HG03280 (cell line): ENCODE measurements around the gene PACSIN1.

Source experiments
- ATAC-seq: cut with Tn5 transposase; IDR thresholded peaks from one replicate; pipeline ENCODE4 v1.9.1; 2021; ENCODE audit warnings: mild to moderate bottlenecking, moderate library complexity; ENCODE audit not compliant: unreplicated experiment

The PACSIN1 gene

GRCh38 chr6:34543421-34543820, 77.5 kb downstream of the PACSIN1 start:
- ATAC-seq, result no peak

GRCh38 chr6:34544052-34544604, 78.3 kb downstream of the PACSIN1 start:
- ATAC-seq, result no peak

- ATAC-seq, result no peak
Measured at GRCh38 chr6:34544776-34545471, 79.0 kb downstream of the PACSIN1 start.

- ATAC-seq, result no peak
Measured at GRCh38 chr6:34546551-34547321, 80.9 kb downstream of the PACSIN1 start.

- no peak for ATAC-seq
Measured at GRCh38 chr6:34547701-34548644, 82.1 kb downstream of the PACSIN1 start.

GRCh38 chr6:34549026-34549803, 83.3 kb downstream of the PACSIN1 start:
- ATAC-seq, result no peak

- ATAC-seq, result no peak
Measured at GRCh38 chr6:34549804-34550202, 83.9 kb downstream of the PACSIN1 start.

- ATAC-seq, result no peak
Measured at GRCh38 chr6:34551720-34552119, 85.8 kb downstream of the PACSIN1 start.

GRCh38 chr6:34552620-34553019, 86.7 kb downstream of the PACSIN1 start:
- ATAC-seq, result no peak

- no peak for ATAC-seq
Measured at GRCh38 chr6:34553146-34553545, 87.3 kb downstream of the PACSIN1 start.

GRCh38 chr6:34553750-34554149, 87.9 kb downstream of the PACSIN1 start:
- ATAC-seq, result no peak

GRCh38 chr6:34554291-34555006, 88.6 kb downstream of the PACSIN1 start:
- no peak for ATAC-seq

- ATAC-seq, result no peak
Measured at GRCh38 chr6:34555007-34555322, 89.1 kb downstream of the PACSIN1 start.

GRCh38 chr6:34555328-34555727, 89.5 kb downstream of the PACSIN1 start:
- ATAC-seq, result no peak

GRCh38 chr6:34556031-34556471, 90.2 kb downstream of the PACSIN1 start, which contains the start of gene SPDEF:
Gene SPDEF (minus strand): TSS chr6:34556329. CDS start chr6:34544455, 11,874 bp downstream.
- ATAC-seq, result no peak

- no peak for ATAC-seq
Measured at GRCh38 chr6:34556493-34556892, 90.6 kb downstream of the PACSIN1 start.

- no peak for ATAC-seq
Measured at GRCh38 chr6:34557228-34557627, 91.4 kb downstream of the PACSIN1 start.

- ATAC-seq, result no peak
Measured at GRCh38 chr6:34558172-34558714, 92.4 kb downstream of the PACSIN1 start.

GRCh38 chr6:34559651-34560365, 93.9 kb downstream of the PACSIN1 start:
- ATAC-seq, result no peak
